Skeletal muscle tissue (tissue), 4 donors: Measurements from ENCODE around the gene DENND2C. TPM values are rescaled to one million over a fixed set of nuclear protein-coding genes. Genes with fewer than 3 reads are reported as not detected.

Experiments
- H3K27ac ChIP-seq: one replicate; pipeline ENCODE4 v1.7.0; 2013; ENCODE audit warnings: mild to moderate bottlenecking, low read depth, low read length, inconsistent platforms
- H3K27me3 ChIP-seq, 3 donors: one replicate each; pipeline ENCODE4 v1.7.0; 2013; ENCODE audit warnings: low read length in 3 of 3; ENCODE audit not compliant: control insufficient read depth in 3 of 3, insufficient read depth in 3 of 3
- H3K36me3 ChIP-seq, 3 donors: one replicate each; pipeline ENCODE4 v1.7.0; 2013; ENCODE audit warnings: low read length in 3 of 3; ENCODE audit not compliant: control insufficient read depth in 3 of 3, insufficient read depth in 3 of 3
- H3K4me1 ChIP-seq, 3 donors: one replicate each; pipeline ENCODE4 v1.7.0; 2013; ENCODE audit warnings: low read length in 3 of 3, mild to moderate bottlenecking in 3 of 3; ENCODE audit not compliant: control insufficient read depth in 3 of 3, insufficient read depth in 3 of 3
- H3K4me3 ChIP-seq, 3 donors: one replicate each; pipeline ENCODE4 v1.7.0; 2013; ENCODE audit warnings: low read length in 3 of 3
- H3K9ac ChIP-seq, 3 donors: one replicate each; pipeline ENCODE4 v1.7.0; 2013; ENCODE audit warnings: low read length in 3 of 3, mild to moderate bottlenecking in 3 of 3, moderate library complexity in 2 of 3, low read depth in 1 of 3
- H3K9me3 ChIP-seq, 3 donors: one replicate each; pipeline ENCODE4 v1.7.0; 2013; ENCODE audit warnings: low read length in 3 of 3; ENCODE audit not compliant: control insufficient read depth in 3 of 3
- total RNA-seq: library from RNA; depleted of rRNA; stranded (reverse); fragments of >200 nt; gene quantifications from one replicate; pipeline ENCODE4 v1.2.3, GENCODE V29; 2014
- donor health status: Osteomylitis.

The DENND2C gene
- total RNA-seq, 1 donor from 2014 or later: 7.8 TPM

- no peak overlapping the region for H3K27ac ChIP-seq
Measured at GRCh38 chr1:114558544-114558943, 111.3 kb downstream of the DENND2C start.

GRCh38 chr1:114554577-114554976, 115.3 kb downstream of the DENND2C start:
- no peaks in the 10 kb centered on the region for H3K27me3 ChIP-seq

More at GRCh38 chr1:114558544-114558943, 111.3 kb downstream of the DENND2C start:
- H3K9me3 ChIP-seq: no peaks in the 10 kb centered on the region
- H3K4me1 ChIP-seq: no peaks in the 10 kb centered on the region
- no peaks in the 10 kb centered on the region for H3K27me3 ChIP-seq
- H3K4me3 ChIP-seq: no peak overlapping the region
- H3K9ac ChIP-seq: no peak overlapping the region
- no peaks in the 10 kb centered on the region for H3K36me3 ChIP-seq

GRCh38 chr1:114552106-114552639, 117.7 kb downstream of the DENND2C start:
- Histone ChIP-seq H3K27ac (no peak overlapping the region), H3K9ac (no peak overlapping the region), H3K36me3 (no peaks in the 10 kb centered on the region), H3K4me1 (no peaks in the 10 kb centered on the region), H3K9me3 (no peaks in the 10 kb centered on the region), H3K4me3 (no peak overlapping the region), H3K27me3 (no peaks in the 10 kb centered on the region)

More at GRCh38 chr1:114554577-114554976, 115.3 kb downstream of the DENND2C start:
- Histone ChIP-seq H3K27ac (no peak overlapping the region), H3K36me3 (no peaks in the 10 kb centered on the region), H3K4me3 (no peak overlapping the region), H3K9ac (no peak overlapping the region), H3K4me1 (no peaks in the 10 kb centered on the region), H3K9me3 (no peaks in the 10 kb centered on the region)

GRCh38 chr1:114551400-114551799, 118.4 kb downstream of the DENND2C start:
- no peaks in the 10 kb centered on the region for H3K4me1 ChIP-seq
- no peaks in the 10 kb centered on the region for H3K36me3 ChIP-seq
- no peak overlapping the region for H3K9ac ChIP-seq
- H3K4me3 ChIP-seq: no peak overlapping the region
- H3K27ac ChIP-seq: no peak overlapping the region
- no peaks in the 10 kb centered on the region for H3K9me3 ChIP-seq
- H3K27me3 ChIP-seq: no peaks in the 10 kb centered on the region

- Histone ChIP-seq H3K4me1 (no peaks in the 10 kb centered on the region), H3K27me3 (no peaks in the 10 kb centered on the region), H3K9ac (no peak overlapping the region), H3K36me3 (no peaks in the 10 kb centered on the region), H3K27ac (no peak overlapping the region), H3K9me3 (no peaks in the 10 kb centered on the region), H3K4me3 (no peak overlapping the region)
Measured at GRCh38 chr1:114550336-114550735, 119.5 kb downstream of the DENND2C start.

- no peak overlapping the region for H3K27ac ChIP-seq
- H3K9ac ChIP-seq: no peak overlapping the region
- H3K9me3 ChIP-seq: no peaks in the 10 kb centered on the region
- no peaks in the 10 kb centered on the region for H3K36me3 ChIP-seq
- no peak overlapping the region for H3K4me3 ChIP-seq
- no peaks in the 10 kb centered on the region for H3K4me1 ChIP-seq
- H3K27me3 ChIP-seq: no peaks in the 10 kb centered on the region
Measured at GRCh38 chr1:114549137-114549536, 120.7 kb downstream of the DENND2C start.

- Histone ChIP-seq H3K36me3 (no peaks in the 10 kb centered on the region), H3K27me3 (no peaks in the 10 kb centered on the region), H3K4me3 (no peak overlapping the region), H3K27ac (no peak overlapping the region), H3K4me1 (no peaks in the 10 kb centered on the region), H3K9ac (no peak overlapping the region), H3K9me3 (no peaks in the 10 kb centered on the region)
Measured at GRCh38 chr1:114547076-114547475, 122.8 kb downstream of the DENND2C start.

GRCh38 chr1:114545796-114546195, 124.1 kb downstream of the DENND2C start:
- Histone ChIP-seq H3K4me1 (no peaks in the 10 kb centered on the region), H3K27me3 (no peaks in the 10 kb centered on the region), H3K4me3 (no peak overlapping the region), H3K9ac (no peak overlapping the region), H3K36me3 (no peaks in the 10 kb centered on the region), H3K27ac (no peak overlapping the region), H3K9me3 (no peaks in the 10 kb centered on the region)

- H3K9me3 ChIP-seq: no peaks in the 10 kb centered on the region
- H3K27ac ChIP-seq: no peak overlapping the region
- H3K9ac ChIP-seq: no peak overlapping the region
- H3K36me3 ChIP-seq: no peaks in the 10 kb centered on the region
- no peak overlapping the region for H3K4me3 ChIP-seq
- H3K4me1 ChIP-seq: no peaks in the 10 kb centered on the region
- no peaks in the 10 kb centered on the region for H3K27me3 ChIP-seq
Measured at GRCh38 chr1:114545315-114545714, 124.5 kb downstream of the DENND2C start.

- no peak overlapping the region for H3K4me3 ChIP-seq
- no peaks in the 10 kb centered on the region for H3K27me3 ChIP-seq
- no peaks in the 10 kb centered on the region for H3K9me3 ChIP-seq
- H3K4me1 ChIP-seq: no peaks in the 10 kb centered on the region
- no peaks in the 10 kb centered on the region for H3K36me3 ChIP-seq
- no peak overlapping the region for H3K9ac ChIP-seq
- H3K27ac ChIP-seq: no peak overlapping the region
Measured at GRCh38 chr1:114540821-114541220, 129.0 kb downstream of the DENND2C start.
